Endothelial cell of umbilical vein (primary cell): Measurements from ENCODE around the gene CACNA2D3. TPM values are rescaled to one million over a fixed set of nuclear protein-coding genes. Genes with fewer than 3 reads are reported as not detected.

Source experiments
- BruUV-seq: library from RNA; stranded (reverse); fragments of 400-500 nt; replicated peaks from 2 replicates; lab custom pipeline; 2021; lab: Mats Ljungman, UMichigan
- CTCF ChIA-PET: fragments of 300-600, 350-600 bp; sonication (Branson Sonifier 250); formaldehyde crosslinking; loops from one replicate; lab custom pipeline; 2021; ENCODE audit warnings: antibody characterized with exemption, inconsistent platforms; lab: Charles Lee
- POLR2A ChIA-PET: fragments of 300-600, 350-600 bp; sonication (Branson Sonifier 250); formaldehyde crosslinking; loops from one replicate; lab custom pipeline; 2021; ENCODE audit warnings: antibody characterized with exemption, inconsistent platforms; lab: Charles Lee
- DNase-seq: peaks from one replicate; pipeline ENCODE4 v3.0.0-alpha.2; 2011; ENCODE audit warnings: low read depth, low spot score
- FAIRE-seq: peaks from 2 replicates; lab custom pipeline; 2011; peaks lifted over from hg19 to GRCh38; lab: Jason Lieb, UNC
- H2AFZ ChIP-seq: 2 replicates; pipeline ENCODE4 v1.6.0; 2012; ENCODE audit warnings: low read depth, low read length, control low read depth, inconsistent platforms
- H3K27ac ChIP-seq: 2 replicates; pipeline ENCODE4 v1.5.1; 2011; ENCODE audit warnings: low read depth, mild to moderate bottlenecking, control low read depth, low read length, moderate library complexity; ENCODE audit not compliant: insufficient read depth
- H3K27me3 ChIP-seq, 2 experiments: 2 replicates each; pipeline versions ENCODE4 v1.6.0 to v1.6.1; 2011; ENCODE audit warnings: low read length in 2 of 2, mixed read lengths in 1 of 2; ENCODE audit not compliant: control insufficient read depth in 2 of 2, insufficient read depth in 2 of 2
- H3K36me3 ChIP-seq, 2 experiments: 2 replicates in 1 of 2; 3 replicates in 1 of 2; pipeline ENCODE4 v1.5.1; 2011; ENCODE audit warnings: low read length in 2 of 2, mild to moderate bottlenecking in 1 of 2, moderate library complexity in 1 of 2; ENCODE audit not compliant: control insufficient read depth in 2 of 2, insufficient read depth in 2 of 2; ENCODE audit errors: extremely low read depth in 1 of 2
- H3K4me1 ChIP-seq: 3 replicates; pipeline ENCODE4 v1.5.1; 2011; ENCODE audit warnings: mild to moderate bottlenecking, low read length; ENCODE audit not compliant: control insufficient read depth, insufficient read depth; ENCODE audit errors: extremely low read depth
- H3K4me2 ChIP-seq: 2 replicates; pipeline ENCODE4 v1.6.1; 2011; ENCODE audit warnings: low read length, control low read depth, mixed read lengths; ENCODE audit not compliant: insufficient read depth
- H3K4me3 ChIP-seq, 3 experiments: fragments of 200-600 bp in 1 of 3; sonication (generic), shearing (Covaris generic) in 1 of 3; replicated peaks in 1 of 3; 2 replicates each; pipeline ENCODE4 v1.5.1; 2011 to 2016; ENCODE audit warnings: control low read depth in 3 of 3, low read length in 3 of 3, mild to moderate bottlenecking in 2 of 3, inconsistent platforms in 1 of 3, low read depth in 1 of 3, moderate library complexity in 1 of 3; ENCODE audit not compliant: insufficient read depth in 1 of 3
- H3K79me2 ChIP-seq: 2 replicates; pipeline ENCODE4 v1.6.0; 2012; ENCODE audit warnings: low read length, inconsistent platforms; ENCODE audit not compliant: control insufficient read depth, insufficient read depth
- H3K9ac ChIP-seq: replicated peaks from 2 replicates; pipeline ENCODE3; 2011; ENCODE audit warnings: low read length, control low read depth; ENCODE audit not compliant: insufficient read depth; ENCODE audit errors: extremely low read depth
- H3K9me1 ChIP-seq: replicated peaks from 3 replicates; pipeline ENCODE4 v1.6.0; 2011; ENCODE audit warnings: mild to moderate bottlenecking, low read length; ENCODE audit not compliant: control insufficient read depth, insufficient read depth; ENCODE audit errors: extremely low read depth
- H3K9me3 ChIP-seq: replicated peaks from 2 replicates; pipeline ENCODE4 v1.5.1; 2012; ENCODE audit warnings: low read length, inconsistent platforms; ENCODE audit not compliant: control insufficient read depth, insufficient read depth
- H4K20me1 ChIP-seq: replicated peaks from 2 replicates; pipeline ENCODE3; 2011; ENCODE audit warnings: mild to moderate bottlenecking, low read length; ENCODE audit not compliant: control insufficient read depth, insufficient read depth; ENCODE audit errors: extremely low read depth
- EZH2 ChIP-seq: IDR thresholded peaks from 2 replicates; pipeline ENCODE4 v1.6.1; 2012; ENCODE audit warnings: borderline replicate concordance, low read depth, mild to moderate bottlenecking, moderate library complexity, low read length, inconsistent platforms; ENCODE audit not compliant: severe bottlenecking
- FOS ChIP-seq: IDR thresholded peaks from 2 replicates; pipeline ENCODE4 v1.6.1; 2011; ENCODE audit warnings: mild to moderate bottlenecking, low read length, moderate library complexity, borderline replicate concordance; ENCODE audit not compliant: insufficient read depth
- GATA2 ChIP-seq: IDR thresholded peaks from 2 replicates; pipeline ENCODE4 v1.7.0; 2011; ENCODE audit warnings: low read depth, mild to moderate bottlenecking, moderate library complexity, mixed read lengths, low read length; ENCODE audit not compliant: insufficient read length, insufficient read depth
- JUN ChIP-seq: IDR thresholded peaks from 2 replicates; pipeline ENCODE4 v1.6.1; 2011; ENCODE audit warnings: borderline replicate concordance, low read depth; ENCODE audit not compliant: insufficient read length, insufficient read depth
- MYC ChIP-seq: IDR thresholded peaks from one replicate; pipeline ENCODE4 v1.6.1; 2011; ENCODE audit warnings: mild to moderate bottlenecking, low read depth, low read length
- POLR2A ChIP-seq: IDR thresholded peaks from 2 replicates; pipeline ENCODE4 v1.6.1; 2012; ENCODE audit warnings: low read depth, mild to moderate bottlenecking, control low read depth, low read length
- POLR2AphosphoS5 ChIP-seq: IDR thresholded peaks from 2 replicates; pipeline ENCODE4 v1.6.1; 2012; ENCODE audit warnings: low read depth, mild to moderate bottlenecking, control low read depth, low read length, moderate library complexity; ENCODE audit not compliant: insufficient read depth
- dilution Hi-C: fragments of 300-500 bp; cut with MboI; formaldehyde crosslinking; loops from one replicate; pipeline ENCODE4 v1.15.0; 2019; ENCODE audit warnings: low sequenced_read_pairs; ENCODE audit not compliant: extremely low pct_ligation_motif_present
- intact Hi-C: fragments of 100-400 bp; cut with micrococcal nuclease; formaldehyde crosslinking; loops from one replicate; pipeline ENCODE4 v1.10.0; 2022
- polyA plus RNA-seq, 4 experiments: library from polyadenylated mRNA; depleted of rRNA in 3 of 4; stranded (reverse) in 3 of 4; unstranded in 1 of 4; fragments of >200 nt; gene quantifications; 2 replicates each; pipeline versions ENCODE4 v1.2.1 to v1.2.3, GENCODE V29; 2011 to 2012; ENCODE audit warnings: missing spikeins in 1 of 4
- total RNA-seq: library from RNA; stranded (reverse); gene quantifications from 2 replicates; pipeline ENCODE4 v1.2.3, GENCODE V29; 2021
- TF ChIP-seq, protein P1 (sequence below), 2 donors: IDR thresholded peaks; 1 replicate in 1 of 2; 2 replicates in 1 of 2; pipeline ENCODE4 v1.5.1; 2011; ENCODE audit warnings: low read length in 2 of 2, mild to moderate bottlenecking in 2 of 2, moderate library complexity in 2 of 2, control low read depth in 1 of 2, inconsistent platforms in 1 of 2, low read depth in 1 of 2; ENCODE audit not compliant: insufficient read depth in 1 of 2; ENCODE audit errors: extremely low read depth in 1 of 2

Gene CACNA2D3
- total and polyA plus RNA-seq, 2 donors (not counting 3 experiments of a cell fraction or from before 2014, with no cell fraction given): not detected

DNA sequence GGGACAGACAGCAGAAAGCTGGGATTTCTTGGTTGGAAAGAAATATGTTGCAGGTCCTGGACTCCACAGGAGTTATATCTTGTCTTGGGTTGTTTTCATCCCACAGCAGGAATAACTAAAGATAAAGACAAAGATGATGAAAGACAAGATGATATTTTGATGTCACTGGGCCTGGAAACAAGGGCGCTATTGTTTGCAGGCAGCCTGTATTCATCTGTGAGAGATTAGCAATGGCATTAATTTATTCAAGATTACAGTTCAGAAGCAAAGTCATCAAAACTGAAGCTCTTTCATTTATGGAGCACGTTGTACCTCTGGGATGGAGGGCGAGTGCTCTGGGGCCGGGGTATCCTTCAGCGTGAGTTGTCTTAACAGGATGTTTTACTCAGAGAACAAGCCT is 591.7 kb downstream of the CACNA2D3 start:
- Histone ChIP-seq H3K27me3 (no peaks in the 10 kb centered on the region), H3K4me3 (no peak overlapping the region), H3K36me3 (no peaks in the 10 kb centered on the region), H3K9ac (no peak overlapping the region), H4K20me1 (no peaks in the 10 kb centered on the region), H3K27ac (no peak overlapping the region), H3K9me3 (peaks cover 8% of the 10 kb centered on the region), H3K4me2 (no peak overlapping the region), H3K79me2 (no peaks in the 10 kb centered on the region), H2AFZ (no peak overlapping the region), H3K9me1 (no peaks in the 10 kb centered on the region), H3K4me1 (no peaks in the 10 kb centered on the region)
- intact Hi-C loops (no loop called here), dilution Hi-C loops (no loop called here)
- BruUV-seq: no TSS peak
- FAIRE-seq (no peak), DNase-seq (no peak)
- ChIA-PET POLR2A (no interaction called here), CTCF (no interaction called here)
- no peak for TF ChIP-seq MYC

DNA sequence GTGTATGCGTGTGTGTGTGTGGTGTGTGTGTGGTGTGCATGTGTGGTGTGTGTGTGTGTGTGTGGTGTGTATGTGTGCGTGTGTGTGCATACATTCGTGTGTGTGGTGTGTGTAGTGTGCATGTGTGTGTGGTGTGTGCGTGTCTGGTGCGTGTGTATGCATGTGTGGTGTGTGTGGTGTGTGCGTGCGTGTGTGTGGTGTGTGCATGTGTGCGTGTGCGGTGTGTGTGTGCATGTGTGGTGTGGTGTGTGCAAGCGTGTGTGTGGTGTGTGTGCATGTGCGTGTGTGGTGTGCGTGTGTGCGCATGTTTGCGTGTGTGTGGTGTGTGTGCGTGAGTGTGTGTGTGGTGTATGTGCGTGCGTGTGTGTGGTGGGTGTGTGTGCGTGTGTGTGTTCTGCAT is 595.2 kb downstream of the CACNA2D3 start:
- dilution Hi-C loops (no loop called here), intact Hi-C loops (no loop called here)
- ChIA-PET CTCF (no interaction called here), POLR2A (no interaction called here)
- no peak overlapping the region for H3K9ac ChIP-seq
- FAIRE-seq (no peak), DNase-seq (no peak)
- peaks cover 3% of the 10 kb centered on the region for H3K9me3 ChIP-seq
- no peaks in the 10 kb centered on the region for H3K27me3 ChIP-seq
- no TSS peak for BruUV-seq
- H3K79me2 ChIP-seq: no peaks in the 10 kb centered on the region
- H3K4me1 ChIP-seq: no peaks in the 10 kb centered on the region
- no peaks in the 10 kb centered on the region for H3K9me1 ChIP-seq
- no peaks in the 10 kb centered on the region for H3K36me3 ChIP-seq
- no peak overlapping the region for H3K4me3 ChIP-seq
- H4K20me1 ChIP-seq: no peaks in the 10 kb centered on the region
- TF ChIP-seq POLR2A (no peak), EZH2 (no peak), JUN (no peak), GATA2 (no peak), POLR2AphosphoS5 (no peak), MYC (no peak), FOS (no peak)
- TF ChIP-seq, protein P1, sequence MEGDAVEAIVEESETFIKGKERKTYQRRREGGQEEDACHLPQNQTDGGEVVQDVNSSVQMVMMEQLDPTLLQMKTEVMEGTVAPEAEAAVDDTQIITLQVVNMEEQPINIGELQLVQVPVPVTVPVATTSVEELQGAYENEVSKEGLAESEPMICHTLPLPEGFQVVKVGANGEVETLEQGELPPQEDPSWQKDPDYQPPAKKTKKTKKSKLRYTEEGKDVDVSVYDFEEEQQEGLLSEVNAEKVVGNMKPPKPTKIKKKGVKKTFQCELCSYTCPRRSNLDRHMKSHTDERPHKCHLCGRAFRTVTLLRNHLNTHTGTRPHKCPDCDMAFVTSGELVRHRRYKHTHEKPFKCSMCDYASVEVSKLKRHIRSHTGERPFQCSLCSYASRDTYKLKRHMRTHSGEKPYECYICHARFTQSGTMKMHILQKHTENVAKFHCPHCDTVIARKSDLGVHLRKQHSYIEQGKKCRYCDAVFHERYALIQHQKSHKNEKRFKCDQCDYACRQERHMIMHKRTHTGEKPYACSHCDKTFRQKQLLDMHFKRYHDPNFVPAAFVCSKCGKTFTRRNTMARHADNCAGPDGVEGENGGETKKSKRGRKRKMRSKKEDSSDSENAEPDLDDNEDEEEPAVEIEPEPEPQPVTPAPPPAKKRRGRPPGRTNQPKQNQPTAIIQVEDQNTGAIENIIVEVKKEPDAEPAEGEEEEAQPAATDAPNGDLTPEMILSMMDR (IDR thresholded peaks at IDR 0.05; ENCODE audit: extremely low read depth in 1 of 2, insufficient read depth in 1 of 2, low read depth in 1 of 2, low read length in 2 of 2): no peak
- H3K4me2 ChIP-seq: no peak overlapping the region
- no peak overlapping the region for H3K27ac ChIP-seq
- H2AFZ ChIP-seq: no peak overlapping the region
